H9 (cell line): ENCODE measurements around the gene CHORDC1. TPM values are rescaled to one million over a fixed set of nuclear protein-coding genes. Genes with fewer than 3 reads are reported as not detected.

ENCODE experiments used
- DNase-seq: peaks from one replicate; pipeline ENCODE4 v3.0.0-alpha.2; 2017
- H2AFZ ChIP-seq: one replicate; pipeline ENCODE4 v1.6.1; 2013; ENCODE audit warnings: mild to moderate bottlenecking, low read length, control low read depth, moderate library complexity
- H2AK5ac ChIP-seq: 2 replicates; pipeline ENCODE4 v1.6.1; 2013; ENCODE audit warnings: low read length, control low read depth, mixed read lengths; ENCODE audit not compliant: insufficient read length
- H2BK120ac ChIP-seq: one replicate; pipeline ENCODE4 v1.6.1; 2013; ENCODE audit warnings: low read depth, mild to moderate bottlenecking, low read length, control low read depth, inconsistent platforms; ENCODE audit not compliant: poor library complexity, severe bottlenecking
- H2BK12ac ChIP-seq: 2 replicates; pipeline ENCODE4 v1.6.1; 2013; ENCODE audit warnings: low read length, control low read depth, mixed read lengths, low read depth; ENCODE audit not compliant: insufficient read length
- H2BK15ac ChIP-seq: 2 replicates; pipeline ENCODE4 v1.6.1; 2013; ENCODE audit warnings: low read depth, low read length, control low read depth
- H2BK20ac ChIP-seq: one replicate; pipeline ENCODE4 v1.6.1; 2013; ENCODE audit warnings: low read depth, mild to moderate bottlenecking, low read length, control low read depth, inconsistent platforms; ENCODE audit not compliant: poor library complexity, severe bottlenecking
- H2BK5ac ChIP-seq: 2 replicates; pipeline ENCODE4 v1.6.1; 2013; ENCODE audit warnings: low read length, control low read depth, mixed read lengths; ENCODE audit not compliant: insufficient read length
- H3K14ac ChIP-seq: 2 replicates; pipeline ENCODE4 v1.6.1; 2013; ENCODE audit warnings: low read length, control low read depth; ENCODE audit not compliant: insufficient read depth
- H3K18ac ChIP-seq: 2 replicates; pipeline ENCODE4 v1.6.1; 2013; ENCODE audit warnings: low read depth, mild to moderate bottlenecking, mixed read lengths, low read length, control low read depth; ENCODE audit not compliant: insufficient read length
- H3K23ac ChIP-seq: 2 replicates; pipeline ENCODE4 v1.6.1; 2013; ENCODE audit warnings: low read length, control low read depth, mixed read lengths, low read depth; ENCODE audit not compliant: insufficient read length
- H3K23me2 ChIP-seq: 2 replicates; pipeline ENCODE4 v1.6.1; 2013; ENCODE audit warnings: low read depth, mild to moderate bottlenecking, mixed read lengths, low read length, control low read depth; ENCODE audit not compliant: insufficient read length, poor library complexity, severe bottlenecking
- H3K27ac ChIP-seq: 2 replicates; pipeline ENCODE4 v1.5.1; 2013; ENCODE audit warnings: low read length, control low read depth, mixed read lengths, low read depth; ENCODE audit not compliant: insufficient read length
- H3K27me3 ChIP-seq: 2 replicates; pipeline ENCODE4 v1.6.1; 2013; ENCODE audit warnings: low read length, control low read depth, inconsistent platforms; ENCODE audit not compliant: insufficient read depth
- H3K4ac ChIP-seq: 2 replicates; pipeline ENCODE4 v1.6.1; 2013; ENCODE audit warnings: low read depth, mild to moderate bottlenecking, control low read depth, inconsistent platforms, low read length, moderate library complexity
- H3K4me1 ChIP-seq: 2 replicates; pipeline ENCODE4 v1.6.1; 2013; ENCODE audit warnings: low read length, control low read depth, inconsistent platforms; ENCODE audit not compliant: insufficient read depth
- H3K4me2 ChIP-seq: 2 replicates; pipeline ENCODE4 v1.6.1; 2013; ENCODE audit warnings: low read length, control low read depth, mixed read lengths; ENCODE audit not compliant: insufficient read length, insufficient read depth
- H3K56ac ChIP-seq: 2 replicates; pipeline ENCODE4 v1.6.1; 2013; ENCODE audit warnings: low read depth, mild to moderate bottlenecking, mixed read lengths, low read length, control low read depth; ENCODE audit not compliant: insufficient read length
- H3K79me1 ChIP-seq: 2 replicates; pipeline ENCODE4 v1.6.1; 2013; ENCODE audit warnings: low read depth, mild to moderate bottlenecking, moderate library complexity, low read length, control low read depth, inconsistent platforms; ENCODE audit not compliant: insufficient read depth, poor library complexity, severe bottlenecking
- H3K79me2 ChIP-seq: 2 replicates; pipeline ENCODE4 v1.6.1; 2013; ENCODE audit warnings: low read length, control low read depth, inconsistent platforms; ENCODE audit not compliant: insufficient read depth
- H3K9ac ChIP-seq: 2 replicates; pipeline ENCODE4 v1.6.1; 2013; ENCODE audit warnings: low read length, control low read depth, mixed read lengths; ENCODE audit not compliant: insufficient read length; ENCODE audit errors: extremely low read depth
- H3K9me3 ChIP-seq: one replicate; pipeline ENCODE4 v1.6.1; 2013; ENCODE audit warnings: low read depth, low read length, inconsistent platforms; ENCODE audit not compliant: control insufficient read depth
- H3T11ph ChIP-seq: one replicate; pipeline ENCODE4 v1.6.1; 2013; ENCODE audit warnings: mild to moderate bottlenecking, low read length, control low read depth, inconsistent platforms
- H4K20me1 ChIP-seq: one replicate; pipeline ENCODE4 v1.6.1; 2013; ENCODE audit not compliant: control insufficient read depth, insufficient read length, insufficient read depth
- H4K5ac ChIP-seq: 2 replicates; pipeline ENCODE4 v1.6.1; 2013; ENCODE audit warnings: low read depth, mild to moderate bottlenecking, mixed read lengths, low read length, control low read depth; ENCODE audit not compliant: insufficient read length
- H4K8ac ChIP-seq: replicated peaks from 2 replicates; pipeline ENCODE4 v1.6.1; 2013; ENCODE audit warnings: low read length, control low read depth, mixed read lengths, low read depth; ENCODE audit not compliant: insufficient read length
- H4K91ac ChIP-seq: 2 replicates; pipeline ENCODE4 v1.6.1; 2013; ENCODE audit warnings: low read depth, mild to moderate bottlenecking, moderate library complexity, mixed read lengths, low read length, control low read depth; ENCODE audit not compliant: insufficient read length
- H3K27ac Mint-ChIP-seq, 3 experiments: 2 replicates in 2 of 3; 3 replicates in 1 of 3; pipeline ENCODE4 v1.8.0; 2020 to 2021; ENCODE audit warnings: mixed read lengths in 3 of 3, mild to moderate bottlenecking in 1 of 3, moderate library complexity in 1 of 3
- H3K27me3 Mint-ChIP-seq: 2 replicates; pipeline ENCODE4 v1.8.0; 2021; ENCODE audit warnings: low read depth, mild to moderate bottlenecking, moderate library complexity, mixed read lengths
- H3K36me3 Mint-ChIP-seq, 3 experiments: 2 replicates in 2 of 3; 3 replicates in 1 of 3; pipeline ENCODE4 v1.8.0; 2020 to 2021; ENCODE audit warnings: low read depth in 3 of 3, mixed read lengths in 3 of 3; ENCODE audit not compliant: insufficient read depth in 1 of 3
- H3K4me1 Mint-ChIP-seq, 2 experiments: 2 replicates each; pipeline ENCODE4 v1.8.0; 2020; ENCODE audit warnings: mixed read lengths in 2 of 2
- H3K4me3 Mint-ChIP-seq, 2 experiments: 2 replicates in 1 of 2; 3 replicates in 1 of 2; pipeline ENCODE4 v1.8.0; 2020 to 2021; ENCODE audit warnings: mild to moderate bottlenecking in 2 of 2, mixed read lengths in 2 of 2, moderate library complexity in 1 of 2
- H3K9me3 Mint-ChIP-seq, 2 experiments: 2 replicates in 1 of 2; 3 replicates in 1 of 2; pipeline ENCODE4 v1.8.0; 2020; ENCODE audit warnings: mild to moderate bottlenecking in 2 of 2, mixed read lengths in 2 of 2, moderate library complexity in 1 of 2
- CTCF ChIP-seq: fragments of 200-600 bp; sonication (generic); conservative IDR thresholded peaks from 3 replicates; pipeline ENCODE4 v1.8.0; 2021; ENCODE audit warnings: antibody characterized with exemption, mild to moderate bottlenecking
- WGBS: extraction: QIAGEN DNeasy Blood & Tissue Kit; methylation state at CpG from one replicate; pipeline ENCODE4 v1.1.7; 2013; ENCODE audit warnings: missing lambda C conversion rate, low lambda C conversion rate, mixed read lengths; ENCODE audit not compliant: insufficient read length; ENCODE audit errors: extremely low coverage; 5-methylcytosine and 5-hydroxymethylcytosine counted together
- total RNA-seq: library from RNA; stranded (reverse); gene quantifications from 2 replicates; pipeline ENCODE4 v1.2.1, GENCODE V29; 2021

CHORDC1 gene
- total RNA-seq, 1 experiment from 2014 or later: 77.7 TPM

DNA sequence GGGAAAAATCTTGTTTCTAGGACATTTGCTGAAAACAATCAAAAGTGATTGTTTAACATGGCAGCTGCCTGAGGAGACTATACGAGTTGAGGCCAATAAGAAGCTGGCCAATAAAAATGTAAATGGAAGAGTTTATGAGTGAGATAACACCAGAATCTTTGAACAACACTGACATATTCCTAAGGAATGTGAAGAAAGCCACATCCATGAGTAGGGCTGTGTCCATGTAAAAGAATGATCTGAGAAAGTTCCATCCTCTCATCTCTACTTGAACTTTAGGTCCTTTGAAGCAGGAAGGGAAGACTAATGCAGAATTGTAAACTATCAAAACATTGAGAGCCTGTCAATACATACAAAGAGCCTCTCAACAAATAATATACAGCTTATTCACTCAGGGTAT is 6.9 kb upstream of the CHORDC1 start:
- no peak overlapping the region for H4K91ac ChIP-seq
- H3K36me3 Mint-ChIP-seq: peaks cover 0 to 18% (median 0%) of the 10 kb centered on the region in 3 experiments; a peak in 3 of 7 replicates
- H2BK5ac ChIP-seq: no peak overlapping the region
- H4K5ac ChIP-seq: no peak overlapping the region
- H2BK120ac ChIP-seq: no peak overlapping the region
- no peak overlapping the region for H3K56ac ChIP-seq
- H3K18ac ChIP-seq: no peak overlapping the region
- no peak overlapping the region for H3T11ph ChIP-seq
- no peak overlapping the region for H2BK15ac ChIP-seq
- no peaks in the 10 kb centered on the region for H3K23me2 ChIP-seq
- H2BK20ac ChIP-seq: no peak overlapping the region
- no peak overlapping the region for H3K4me3 Mint-ChIP-seq
- H3K4me1 ChIP-seq: 0 out of 2 replicates have a peak, but pooled peaks cover 2% of the 10 kb centered on the region
- H2AK5ac ChIP-seq: no peak overlapping the region
- H3K9me3 Mint-ChIP-seq: peaks cover 9 to 12% of the 10 kb centered on the region in 2 experiments; a peak in 3 of 5 replicates
- H3K4ac ChIP-seq: no peak overlapping the region
- DNase-seq: no peak
- no peak overlapping the region for H3K27ac ChIP-seq
- no peaks in the 10 kb centered on the region for H3K9me3 ChIP-seq
- H3K23ac ChIP-seq: no peak overlapping the region
- no peak overlapping the region for H3K27ac Mint-ChIP-seq
- H3K14ac ChIP-seq: no peak overlapping the region
- no peak overlapping the region for H4K8ac ChIP-seq
- H2BK12ac ChIP-seq: no peak overlapping the region
- H3K79me1 ChIP-seq: no peaks in the 10 kb centered on the region
- H3K27me3 ChIP-seq: no peaks in the 10 kb centered on the region
- H2AFZ ChIP-seq: no peak overlapping the region
- no peaks in the 10 kb centered on the region for H4K20me1 ChIP-seq
- no peaks in the 10 kb centered on the region for H3K79me2 ChIP-seq
- H3K9ac ChIP-seq: no peak overlapping the region
- H3K27me3 Mint-ChIP-seq: no peaks in the 10 kb centered on the region
- peaks cover 18 to 33% of the 10 kb centered on the region in 2 experiments for H3K4me1 Mint-ChIP-seq
- WGBS: no CpG with 5 or more reads among the region's 1 CpG
- H3K4me2 ChIP-seq: no peak overlapping the region
- TF ChIP-seq CTCF: no peak
